A549 treated with RU486 at 1 μM for 4 hours (cell line): Measurements from ENCODE around the gene MARVELD3. TPM values are rescaled to one million over a fixed set of nuclear protein-coding genes. Genes with fewer than 3 reads are reported as not detected.

ENCODE experiments used
- total RNA-seq: library from RNA; stranded (reverse); fragments of 200-300 nt; extraction: Qiagen RNA extraction; gene quantifications from 5 replicates; pipeline ENCODE4 v1.2.3, GENCODE V29; 2022; ENCODE audit warnings: low read depth

MARVELD3 gene, protein sequence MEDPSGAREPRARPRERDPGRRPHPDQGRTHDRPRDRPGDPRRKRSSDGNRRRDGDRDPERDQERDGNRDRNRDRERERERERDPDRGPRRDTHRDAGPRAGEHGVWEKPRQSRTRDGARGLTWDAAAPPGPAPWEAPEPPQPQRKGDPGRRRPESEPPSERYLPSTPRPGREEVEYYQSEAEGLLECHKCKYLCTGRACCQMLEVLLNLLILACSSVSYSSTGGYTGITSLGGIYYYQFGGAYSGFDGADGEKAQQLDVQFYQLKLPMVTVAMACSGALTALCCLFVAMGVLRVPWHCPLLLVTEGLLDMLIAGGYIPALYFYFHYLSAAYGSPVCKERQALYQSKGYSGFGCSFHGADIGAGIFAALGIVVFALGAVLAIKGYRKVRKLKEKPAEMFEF
- 0.20 to 0.61 TPM (median 0.22 TPM) in 5 replicates for total RNA-seq

DNA sequence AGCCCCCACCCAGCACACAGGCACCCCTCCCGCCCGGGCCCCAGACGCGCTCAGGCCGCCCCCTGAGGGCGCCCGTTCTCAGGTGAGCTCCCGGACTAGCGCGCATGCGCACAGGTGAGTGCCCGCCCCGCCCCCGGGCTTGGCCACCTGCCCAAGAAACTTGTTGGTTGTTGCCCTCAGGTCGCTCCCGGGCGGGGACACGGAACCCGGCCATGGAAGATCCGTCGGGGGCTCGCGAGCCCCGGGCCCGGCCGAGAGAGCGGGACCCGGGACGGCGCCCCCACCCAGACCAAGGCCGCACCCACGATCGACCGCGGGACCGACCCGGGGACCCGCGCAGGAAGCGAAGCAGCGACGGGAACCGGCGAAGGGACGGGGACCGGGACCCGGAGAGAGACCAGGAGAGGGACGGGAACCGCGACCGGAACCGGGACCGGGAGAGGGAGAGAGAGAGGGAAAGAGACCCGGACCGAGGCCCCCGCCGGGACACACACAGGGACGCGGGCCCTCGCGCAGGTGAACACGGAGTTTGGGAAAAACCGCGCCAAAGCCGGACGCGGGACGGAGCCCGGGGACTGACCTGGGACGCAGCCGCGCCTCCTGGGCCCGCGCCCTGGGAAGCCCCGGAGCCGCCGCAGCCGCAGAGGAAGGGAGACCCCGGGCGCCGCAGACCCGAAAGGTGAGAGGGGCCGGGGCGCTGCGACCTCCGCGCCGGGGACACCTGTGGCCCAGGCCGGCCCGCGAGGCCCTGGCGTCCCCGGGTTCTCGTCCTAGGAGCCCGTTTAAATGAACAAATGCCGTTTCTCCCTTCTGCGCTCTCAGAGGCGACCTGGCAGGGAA lies at the start of gene MARVELD3:
MARVELD3 (plus strand) TSS at position 167 of the 840 bp plus-strand sequence; CDS start at position 213, 46 bp downstream.

DNA sequence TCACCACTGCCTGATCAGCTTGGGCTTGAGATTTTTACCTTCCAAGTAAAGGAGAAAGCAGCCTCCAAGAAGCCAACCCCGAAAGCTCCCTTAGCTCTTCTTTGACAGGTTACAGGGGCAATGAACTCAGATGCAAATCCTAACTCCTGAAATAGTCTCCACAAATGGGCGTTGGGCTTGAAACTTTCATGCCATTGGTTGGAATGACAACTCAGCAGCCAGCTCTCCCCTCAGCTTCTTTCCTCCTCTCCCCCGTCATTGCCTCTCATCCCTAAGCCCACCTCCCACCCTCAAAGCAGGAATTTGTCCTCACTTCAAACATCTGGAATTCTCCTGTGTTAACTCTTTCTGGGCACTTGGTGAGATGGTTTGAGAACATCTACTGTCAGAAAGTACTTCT lies 49.0 kb upstream of the MARVELD3 start, which contains the start of gene TAT:
TAT (minus strand) TSS at position 122 of the 400 bp plus-strand sequence. CDS start 677 bp downstream, outside the sequence.

Other genes starting within 250 kb of the MARVELD3 start
- not detected in 5 replicates for gene TLE7, start 184.1 kb upstream of the MARVELD3 start, total RNA-seq
- gene ZNF23, start 163.9 kb upstream of the MARVELD3 start, total RNA-seq: 4.5 to 8.2 TPM (median 5.1 TPM) in 5 replicates
- gene ZNF19, start 136.9 kb upstream of the MARVELD3 start, total RNA-seq: 1.6 to 3.9 TPM (median 1.8 TPM) in 5 replicates
- gene CHST4, start 99.8 kb upstream of the MARVELD3 start, total RNA-seq: 0.05 to 0.08 TPM in 2 of 5 replicates, not detected in the others
- gene TAT, start 49.1 kb upstream of the MARVELD3 start, total RNA-seq: 0.03 to 0.06 TPM in 2 of 5 replicates, not detected in the others
- 6.4 to 10.8 TPM (median 9.6 TPM) in 5 replicates for gene PHLPP2, start 98.5 kb downstream of the MARVELD3 start, total RNA-seq
- 44.8 to 48.6 TPM (median 47.1 TPM) in 5 replicates for gene AP1G1, start 182.7 kb downstream of the MARVELD3 start, total RNA-seq
- 12.9 to 18.0 TPM (median 17.1 TPM) in 5 replicates for gene ATXN1L, start 219.8 kb downstream of the MARVELD3 start, total RNA-seq